GM12891 (cell line): ENCODE results near the gene FKBP11.

Source experiments
- PAX5 ChIP-seq: IDR thresholded peaks from 2 replicates; pipeline ENCODE4 v1.6.1; 2011; ENCODE audit warnings: low read length, moderate library complexity, mild to moderate bottlenecking; ENCODE audit not compliant: insufficient read depth, severe bottlenecking
- POLR2A ChIP-seq: IDR thresholded peaks from 2 replicates; pipeline ENCODE4 v1.6.1; 2011; ENCODE audit warnings: low read depth, low read length, control low read depth
- POLR2AphosphoS5 ChIP-seq: IDR thresholded peaks from 2 replicates; pipeline ENCODE4 v1.6.1; 2011; ENCODE audit warnings: low read depth, low read length, control low read depth
- TAF1 ChIP-seq: IDR thresholded peaks from 2 replicates; pipeline ENCODE4 v1.6.1; 2011; ENCODE audit warnings: low read depth, low read length, control low read depth

DNA sequence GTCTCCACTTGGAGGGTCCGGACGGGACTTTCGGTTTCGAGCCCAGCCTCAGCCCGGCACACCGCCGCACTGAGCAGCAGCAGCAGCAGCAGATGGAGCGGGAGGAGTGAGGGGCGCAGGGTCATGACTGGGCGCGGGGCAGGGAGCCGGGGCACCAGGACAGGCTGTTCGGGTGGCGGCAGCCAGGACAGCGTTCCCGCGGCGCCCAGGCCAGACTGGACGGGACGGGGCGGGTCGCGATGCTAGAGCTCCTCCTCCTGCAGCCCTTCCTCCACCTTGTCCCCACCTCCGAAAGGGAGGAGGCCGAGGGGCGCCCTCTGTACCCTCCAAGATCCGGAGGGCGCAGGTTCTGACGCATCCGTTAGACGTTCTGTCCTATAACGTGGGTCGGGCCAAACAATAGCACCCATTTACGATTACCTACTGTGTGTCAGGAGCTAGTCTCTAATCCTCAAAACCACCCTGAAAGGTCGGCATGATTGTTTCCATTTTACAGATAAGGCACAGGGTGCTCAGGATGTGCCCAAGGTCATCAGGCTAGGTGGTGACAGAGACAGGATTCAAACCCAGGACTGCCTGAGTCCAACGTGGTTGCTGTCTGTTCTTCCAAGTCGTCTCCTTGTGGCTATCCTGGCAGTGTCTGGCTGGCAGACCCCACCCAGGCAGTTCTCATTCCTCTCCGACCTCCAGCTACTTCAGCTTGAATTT lies at the start of gene FKBP11:
- TF ChIP-seq POLR2A = peak; percentile 71; the same call in 1 of the 2 replicates
- peak; percentile 90 for TF ChIP-seq POLR2AphosphoS5
- TF ChIP-seq PAX5 = no peak
- peak; percentile 55 for TF ChIP-seq TAF1
